Measurements from ENCODE around the gene POLG2. TPM values are rescaled to one million over a fixed set of nuclear protein-coding genes. Genes with fewer than 3 reads are reported as not detected.

The POLG2 gene
- total RNA-seq, 4 donors from 2014 or later: 1.4 to 5.6 (median 2.6) TPM

- H3K27ac ChIP-seq: no peak overlapping the region
- in situ Hi-C loops (cut with MboI; ENCODE audit: low sequenced_read_pairs in 4 of 4): no loop called here
- H3K27me3 ChIP-seq: no peaks in the 10 kb centered on the region
- no peaks in the 10 kb centered on the region for H3K9me3 ChIP-seq
- peaks cover 0 to 93% of the 10 kb centered on the region in 2 donors for H3K36me3 ChIP-seq
- no peak for DNase-seq
- intact Hi-C loops (cut with DNase I; ENCODE audit: low total_unique reads): no loop called here
- H3K4me1 ChIP-seq: no peaks in the 10 kb centered on the region
- TF ChIP-seq, protein P1, sequence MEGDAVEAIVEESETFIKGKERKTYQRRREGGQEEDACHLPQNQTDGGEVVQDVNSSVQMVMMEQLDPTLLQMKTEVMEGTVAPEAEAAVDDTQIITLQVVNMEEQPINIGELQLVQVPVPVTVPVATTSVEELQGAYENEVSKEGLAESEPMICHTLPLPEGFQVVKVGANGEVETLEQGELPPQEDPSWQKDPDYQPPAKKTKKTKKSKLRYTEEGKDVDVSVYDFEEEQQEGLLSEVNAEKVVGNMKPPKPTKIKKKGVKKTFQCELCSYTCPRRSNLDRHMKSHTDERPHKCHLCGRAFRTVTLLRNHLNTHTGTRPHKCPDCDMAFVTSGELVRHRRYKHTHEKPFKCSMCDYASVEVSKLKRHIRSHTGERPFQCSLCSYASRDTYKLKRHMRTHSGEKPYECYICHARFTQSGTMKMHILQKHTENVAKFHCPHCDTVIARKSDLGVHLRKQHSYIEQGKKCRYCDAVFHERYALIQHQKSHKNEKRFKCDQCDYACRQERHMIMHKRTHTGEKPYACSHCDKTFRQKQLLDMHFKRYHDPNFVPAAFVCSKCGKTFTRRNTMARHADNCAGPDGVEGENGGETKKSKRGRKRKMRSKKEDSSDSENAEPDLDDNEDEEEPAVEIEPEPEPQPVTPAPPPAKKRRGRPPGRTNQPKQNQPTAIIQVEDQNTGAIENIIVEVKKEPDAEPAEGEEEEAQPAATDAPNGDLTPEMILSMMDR (IDR thresholded peaks at IDR 0.05 in 4 of 5, conservative IDR thresholded peaks at IDR 0.05 in 1 of 5): no peak
- TF ChIP-seq POLR2A (IDR thresholded peaks at IDR 0.05): no peak
- H3K4me3 ChIP-seq: no peak overlapping the region
- no peak for ATAC-seq
Measured at GRCh38 chr17:64537488-64537887, 40.6 kb upstream of the POLG2 start.

DNA sequence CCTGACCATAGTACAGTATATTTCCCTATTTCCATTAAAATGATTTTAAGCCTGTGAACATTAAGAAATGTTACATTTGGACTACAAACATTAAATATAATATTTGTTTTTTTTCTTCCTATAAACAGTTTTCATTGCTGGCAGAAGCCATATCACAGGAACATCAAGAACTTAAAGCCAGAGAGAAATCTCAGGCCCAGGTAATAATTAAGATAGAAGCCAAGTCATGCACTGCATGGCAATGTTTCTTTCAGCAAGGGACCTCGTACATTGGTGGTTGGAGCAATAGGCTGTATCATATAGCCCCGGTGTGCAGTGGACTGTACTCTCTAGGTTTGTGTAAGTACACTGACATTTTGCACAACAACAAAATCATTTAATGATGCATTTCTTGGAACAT is 40.1 kb upstream of the POLG2 start:
- in situ Hi-C loops (cut with MboI; ENCODE audit: low sequenced_read_pairs in 4 of 4): no loop called here
- no peaks in the 10 kb centered on the region for H3K9me3 ChIP-seq
- H3K36me3 ChIP-seq: peaks cover 0 to 96% of the 10 kb centered on the region in 2 donors
- H3K27ac ChIP-seq: no peak overlapping the region
- no peak for TF ChIP-seq POLR2A (IDR thresholded peaks at IDR 0.05)
- TF ChIP-seq, protein P1 (IDR thresholded peaks at IDR 0.05 in 4 of 5, conservative IDR thresholded peaks at IDR 0.05 in 1 of 5): no peak
- H3K27me3 ChIP-seq: no peaks in the 10 kb centered on the region
- H3K4me1 ChIP-seq: no peaks in the 10 kb centered on the region
- intact Hi-C loops (cut with DNase I; ENCODE audit: low total_unique reads): no loop called here
- ATAC-seq (no peak), DNase-seq (no peak)
- H3K4me3 ChIP-seq: no peak overlapping the region

DNA sequence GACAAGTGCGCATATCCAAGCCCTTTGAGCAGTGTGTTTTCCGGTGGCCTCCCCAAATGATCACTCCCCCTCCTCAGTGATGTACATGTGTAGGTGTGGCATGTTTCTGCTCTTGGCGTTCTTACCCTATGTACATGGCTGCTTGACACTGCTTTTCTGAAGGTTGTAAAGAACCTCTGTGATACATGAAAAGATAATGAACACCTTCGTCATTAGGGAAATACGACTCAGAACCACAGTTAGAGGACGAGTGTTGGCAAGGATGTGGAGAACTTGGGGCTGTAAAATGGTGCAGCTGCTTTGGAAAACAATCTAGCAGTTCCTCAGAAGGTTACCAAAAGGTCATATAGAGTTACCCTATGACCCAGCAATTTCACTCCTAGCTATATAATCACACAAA is 38.5 kb upstream of the POLG2 start:
- no peak for ATAC-seq

DNA sequence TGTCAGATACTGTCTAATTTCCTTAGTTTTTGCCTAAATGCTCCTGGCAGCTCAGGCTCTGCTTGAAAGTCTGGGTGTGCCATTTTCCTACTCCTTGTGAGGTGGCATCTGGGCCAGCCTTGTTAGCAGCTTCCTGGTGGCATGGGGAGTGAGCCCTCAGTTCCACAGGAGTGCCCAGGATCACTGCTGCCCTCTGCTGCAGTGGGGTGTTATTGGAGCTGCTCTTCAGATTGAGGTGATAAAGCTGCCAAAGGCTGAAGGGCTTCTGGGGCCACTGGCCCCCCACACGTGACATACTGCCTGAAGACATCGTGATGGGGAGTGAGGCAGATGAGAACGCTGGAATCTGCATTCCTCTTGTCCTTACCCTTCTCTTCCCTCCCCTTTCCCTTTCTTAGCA is 37.3 kb upstream of the POLG2 start:
- intact Hi-C loops (cut with DNase I; ENCODE audit: low total_unique reads): no loop called here
- no peak for DNase-seq
- ATAC-seq: no peak

More for the DNA sequence above, 38.5 kb upstream of the POLG2 start:
- intact Hi-C loops (cut with DNase I; ENCODE audit: low total_unique reads) (no loop called here), in situ Hi-C loops (cut with MboI; ENCODE audit: low sequenced_read_pairs in 4 of 4) (no loop called here)
- peaks cover 0 to 100% of the 10 kb centered on the region in 2 donors for H3K36me3 ChIP-seq
- TF ChIP-seq POLR2A (IDR thresholded peaks at IDR 0.05): no peak
- TF ChIP-seq, protein P1 (IDR thresholded peaks at IDR 0.05 in 4 of 5, conservative IDR thresholded peaks at IDR 0.05 in 1 of 5): no peak
- H3K9me3 ChIP-seq: no peaks in the 10 kb centered on the region
- H3K27ac ChIP-seq: no peak overlapping the region
- no peak for DNase-seq
- H3K4me3 ChIP-seq: no peak overlapping the region
- no peaks in the 10 kb centered on the region for H3K27me3 ChIP-seq
- H3K4me1 ChIP-seq: no peaks in the 10 kb centered on the region

More for the DNA sequence above, 37.3 kb upstream of the POLG2 start:
- peaks cover 0 to 100% of the 10 kb centered on the region in 2 donors for H3K36me3 ChIP-seq
- in situ Hi-C loops (cut with MboI; ENCODE audit: low sequenced_read_pairs in 4 of 4): no loop called here
- H3K4me1 ChIP-seq: no peaks in the 10 kb centered on the region
- H3K9me3 ChIP-seq: no peaks in the 10 kb centered on the region
- no peaks in the 10 kb centered on the region for H3K27me3 ChIP-seq
- no peak overlapping the region for H3K27ac ChIP-seq
- TF ChIP-seq, protein P1 (IDR thresholded peaks at IDR 0.05 in 4 of 5, conservative IDR thresholded peaks at IDR 0.05 in 1 of 5): no peak
- TF ChIP-seq POLR2A (IDR thresholded peaks at IDR 0.05): no peak
- no peak overlapping the region for H3K4me3 ChIP-seq

Measured in gastrocnemius medialis (tissue), 4 donors.